K562 (cell line): ENCODE results near the gene WBP1. TPM values are rescaled to one million over a fixed set of nuclear protein-coding genes. Genes with fewer than 3 reads are reported as not detected.

Source experiments
- BCL6 ChIP-seq: fragments of 250-450 bp; sonication (Bioruptor Pico); IDR thresholded peaks from 2 replicates; pipeline ENCODE4 v1.4.0; 2020
- KAT8 ChIP-seq: fragments of 450-650 bp; IDR thresholded peaks from 2 replicates; pipeline ENCODE4 v1.6.1; 2016; ENCODE audit warnings: low read depth, mild to moderate bottlenecking
- MCM3 ChIP-seq: fragments of 450-650 bp; IDR thresholded peaks from 2 replicates; pipeline ENCODE4 v1.6.1; 2016
- MCM5 ChIP-seq: fragments of 450-650 bp; IDR thresholded peaks from 2 replicates; pipeline ENCODE4 v1.6.1; 2016; ENCODE audit warnings: low read depth
- PHTF2 ChIP-seq: fragments of 250-450 bp; sonication (Bioruptor Pico); IDR thresholded peaks from 2 replicates; pipeline ENCODE4 v1.5.0; 2021; ENCODE audit warnings: mild to moderate bottlenecking
- PTTG1 ChIP-seq: fragments of 450-650 bp; IDR thresholded peaks from 2 replicates; pipeline ENCODE4 v1.6.1; 2016; ENCODE audit warnings: low read depth, mild to moderate bottlenecking, missing genetic modification characterization, missing compliant biosample characterization
- RBM17 ChIP-seq: fragments of 200-400 bp; formaldehyde crosslinking; IDR thresholded peaks from 2 replicates; pipeline ENCODE4 v1.6.1; 2017; ENCODE audit warnings: low read depth, mild to moderate bottlenecking, low read length, borderline replicate concordance
- SP1 ChIP-seq: sonication (generic); formaldehyde crosslinking; IDR thresholded peaks from 2 replicates; pipeline ENCODE4 v1.8.1; 2022; ENCODE audit warnings: mild to moderate bottlenecking, missing genetic modification reagents
- STAT5B ChIP-seq: fragments of 250-450 bp; sonication (Bioruptor Pico); IDR thresholded peaks from 2 replicates; pipeline ENCODE4 v1.8.0; 2021; ENCODE audit warnings: mild to moderate bottlenecking, inconsistent platforms
- XRCC3 ChIP-seq: fragments of 450-650 bp; IDR thresholded peaks from 2 replicates; pipeline ENCODE4 v1.6.1; 2017; ENCODE audit warnings: mild to moderate bottlenecking, moderate library complexity
- ZEB2 ChIP-seq: fragments of 450-650 bp; IDR thresholded peaks from 2 replicates; pipeline ENCODE4 v1.6.1; 2016
- ZNF644 ChIP-seq: fragments of 200-800 bp; sonication (Bioruptor generic); IDR thresholded peaks from 2 replicates; pipeline ENCODE4 v1.6.1; 2016; ENCODE audit warnings: low read depth, missing genetic modification characterization, missing compliant biosample characterization
- ZNF780A ChIP-seq: fragments of 250-450 bp; sonication (Bioruptor Pico); IDR thresholded peaks from 2 replicates; pipeline ENCODE4 v1.5.0; 2021; ENCODE audit warnings: mild to moderate bottlenecking
- polyA plus RNA-seq, 8 experiments: library from polyadenylated mRNA; depleted of rRNA in 4 of 8; stranded (reverse) in 5 of 8; unstranded in 3 of 8; fragments of >200 nt; fragmentation: Nextera tagmentation in 2 of 8; fragmentation: Illumina TruSeq in 1 of 8; extraction: Ambion mirVana in 2 of 8; extraction: Trizol in 1 of 8; gene quantifications; 2 replicates each; pipeline versions ENCODE4 v1.2.1 to v1.2.3, GENCODE V29; 2011 to 2014; ENCODE audit warnings: inconsistent platforms in 1 of 8, missing spikeins in 1 of 8
- total RNA-seq, 7 experiments: library from RNA; depleted of rRNA in 6 of 7; stranded (reverse); fragments of >200 nt in 6 of 7; fragmentation: Illumina TruSeq in 2 of 7; extraction: Trizol in 2 of 7; gene quantifications; 2 replicates each; pipeline versions ENCODE4 v1.2.1 to v1.2.3, GENCODE V29; 2011 to 2021; ENCODE audit warnings: low replicate concordance in 1 of 7
- TF ChIP-seq, protein P1 (sequence below): sonication (generic); formaldehyde crosslinking; IDR thresholded peaks from 2 replicates; pipeline ENCODE4 v1.8.1; 2023; ENCODE audit warnings: mild to moderate bottlenecking, missing genetic modification reagents
- TF ChIP-seq, protein P2 (sequence below), 3 experiments: fragments of 200-800 bp in 1 of 3; fragments of 250-450 bp in 1 of 3; fragments of 450-650 bp in 1 of 3; sonication (Bioruptor Pico) in 1 of 3; sonication (Bioruptor generic) in 1 of 3; formaldehyde crosslinking in 1 of 3; IDR thresholded peaks; 2 replicates each; pipeline versions ENCODE4 v1.6.1 to v1.8.0; 2016 to 2022; ENCODE audit warnings: mild to moderate bottlenecking in 2 of 3, missing genetic modification characterization in 2 of 3, missing compliant biosample characterization in 1 of 3, moderate library complexity in 1 of 3
- TF ChIP-seq, protein P3 (sequence below), 2 experiments: IDR thresholded peaks in 1 of 2; conservative IDR thresholded peaks in 1 of 2; 2 replicates each; pipeline ENCODE4 v1.6.1; 2016; ENCODE audit warnings: low read depth in 2 of 2, mild to moderate bottlenecking in 1 of 2, missing compliant biosample characterization in 1 of 2, missing genetic modification characterization in 1 of 2, moderate library complexity in 1 of 2
- TF ChIP-seq, protein P4 (sequence below): IDR thresholded peaks from 2 replicates; pipeline ENCODE4 v1.6.1; 2012; ENCODE audit warnings: low read depth, low read length, improper control_type of control experiment, borderline replicate concordance

WBP1 gene
- total and polyA plus RNA-seq, 9 of the 15 experiments (the other 6 are each of a cell fraction or from before 2014, with no cell fraction given) = 1.9 to 27.7 (median 14.2) TPM

DNA sequence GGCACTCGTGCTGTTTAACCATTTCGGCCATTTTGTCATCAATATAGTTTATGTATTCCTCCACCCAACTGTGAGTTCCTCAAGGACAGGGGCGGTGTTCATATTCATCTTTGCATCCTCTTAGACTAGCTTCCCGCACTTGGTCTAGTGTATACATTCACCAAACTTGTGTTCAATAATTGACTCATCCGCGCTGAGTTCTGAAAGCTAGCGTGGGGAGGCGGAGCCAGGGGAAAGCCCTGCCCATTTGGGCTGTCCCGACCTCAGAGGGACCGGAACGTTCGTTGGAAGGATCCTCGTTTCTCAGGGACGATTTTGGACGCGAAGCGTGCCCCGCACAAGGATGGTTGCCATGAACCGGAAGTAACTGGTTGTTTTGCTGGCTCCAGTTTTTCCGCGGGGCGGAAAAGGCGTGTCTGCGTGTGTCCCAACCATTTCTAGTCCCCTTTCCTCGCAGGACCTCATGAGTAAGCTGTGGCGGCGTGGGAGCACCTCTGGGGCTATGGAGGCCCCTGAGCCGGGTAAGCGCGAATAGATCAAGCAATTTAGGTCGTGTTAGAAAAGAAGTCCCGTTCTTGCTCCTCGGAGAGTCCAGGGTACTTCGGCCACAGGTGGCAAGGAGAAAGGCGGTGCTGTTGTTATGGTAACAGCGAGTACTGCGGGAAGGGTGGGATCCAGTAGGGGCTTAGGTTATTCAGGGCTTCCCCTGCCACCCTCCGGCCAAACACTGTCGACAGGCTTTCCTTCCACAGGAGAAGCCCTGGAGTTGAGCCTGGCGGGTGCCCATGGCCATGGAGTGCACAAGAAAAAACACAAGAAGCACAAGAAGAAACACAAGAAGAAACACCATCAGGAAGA lies 3.4 kb upstream of the WBP1 start, which contains the start of gene INO80B (continued):
- TF ChIP-seq, protein P1, sequence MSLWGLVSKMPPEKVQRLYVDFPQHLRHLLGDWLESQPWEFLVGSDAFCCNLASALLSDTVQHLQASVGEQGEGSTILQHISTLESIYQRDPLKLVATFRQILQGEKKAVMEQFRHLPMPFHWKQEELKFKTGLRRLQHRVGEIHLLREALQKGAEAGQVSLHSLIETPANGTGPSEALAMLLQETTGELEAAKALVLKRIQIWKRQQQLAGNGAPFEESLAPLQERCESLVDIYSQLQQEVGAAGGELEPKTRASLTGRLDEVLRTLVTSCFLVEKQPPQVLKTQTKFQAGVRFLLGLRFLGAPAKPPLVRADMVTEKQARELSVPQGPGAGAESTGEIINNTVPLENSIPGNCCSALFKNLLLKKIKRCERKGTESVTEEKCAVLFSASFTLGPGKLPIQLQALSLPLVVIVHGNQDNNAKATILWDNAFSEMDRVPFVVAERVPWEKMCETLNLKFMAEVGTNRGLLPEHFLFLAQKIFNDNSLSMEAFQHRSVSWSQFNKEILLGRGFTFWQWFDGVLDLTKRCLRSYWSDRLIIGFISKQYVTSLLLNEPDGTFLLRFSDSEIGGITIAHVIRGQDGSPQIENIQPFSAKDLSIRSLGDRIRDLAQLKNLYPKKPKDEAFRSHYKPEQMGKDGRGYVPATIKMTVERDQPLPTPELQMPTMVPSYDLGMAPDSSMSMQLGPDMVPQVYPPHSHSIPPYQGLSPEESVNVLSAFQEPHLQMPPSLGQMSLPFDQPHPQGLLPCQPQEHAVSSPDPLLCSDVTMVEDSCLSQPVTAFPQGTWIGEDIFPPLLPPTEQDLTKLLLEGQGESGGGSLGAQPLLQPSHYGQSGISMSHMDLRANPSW = no peak
- TF ChIP-seq ZNF644 (tag) (no peak; the same call in 1 of the 2 replicates), MCM5 (no peak), KAT8 (no peak; the same call in 1 of the 2 replicates), ZNF780A (no peak), BCL6 (CRISPR knock-in tag) (no peak), SP1 (CRISPR knock-in tag) (peak; percentile 100), PHTF2 (no peak), PTTG1 (tag) (no peak), STAT5B (no peak), ZEB2 (peak; percentile 99), XRCC3 (no peak), MCM3 (no peak), RBM17 (no peak)
- TF ChIP-seq, protein P2, sequence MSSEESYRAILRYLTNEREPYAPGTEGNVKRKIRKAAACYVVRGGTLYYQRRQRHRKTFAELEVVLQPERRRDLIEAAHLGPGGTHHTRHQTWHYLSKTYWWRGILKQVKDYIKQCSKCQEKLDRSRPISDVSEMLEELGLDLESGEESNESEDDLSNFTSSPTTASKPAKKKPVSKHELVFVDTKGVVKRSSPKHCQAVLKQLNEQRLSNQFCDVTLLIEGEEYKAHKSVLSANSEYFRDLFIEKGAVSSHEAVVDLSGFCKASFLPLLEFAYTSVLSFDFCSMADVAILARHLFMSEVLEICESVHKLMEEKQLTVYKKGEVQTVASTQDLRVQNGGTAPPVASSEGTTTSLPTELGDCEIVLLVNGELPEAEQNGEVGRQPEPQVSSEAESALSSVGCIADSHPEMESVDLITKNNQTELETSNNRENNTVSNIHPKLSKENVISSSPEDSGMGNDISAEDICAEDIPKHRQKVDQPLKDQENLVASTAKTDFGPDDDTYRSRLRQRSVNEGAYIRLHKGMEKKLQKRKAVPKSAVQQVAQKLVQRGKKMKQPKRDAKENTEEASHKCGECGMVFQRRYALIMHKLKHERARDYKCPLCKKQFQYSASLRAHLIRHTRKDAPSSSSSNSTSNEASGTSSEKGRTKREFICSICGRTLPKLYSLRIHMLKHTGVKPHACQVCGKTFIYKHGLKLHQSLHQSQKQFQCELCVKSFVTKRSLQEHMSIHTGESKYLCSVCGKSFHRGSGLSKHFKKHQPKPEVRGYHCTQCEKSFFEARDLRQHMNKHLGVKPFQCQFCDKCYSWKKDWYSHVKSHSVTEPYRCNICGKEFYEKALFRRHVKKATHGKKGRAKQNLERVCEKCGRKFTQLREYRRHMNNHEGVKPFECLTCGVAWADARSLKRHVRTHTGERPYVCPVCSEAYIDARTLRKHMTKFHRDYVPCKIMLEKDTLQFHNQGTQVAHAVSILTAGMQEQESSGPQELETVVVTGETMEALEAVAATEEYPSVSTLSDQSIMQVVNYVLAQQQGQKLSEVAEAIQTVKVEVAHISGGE (CRISPR knock-in tag; IDR thresholded peaks at IDR 0.05) = peak; percentile 97 to 100 (median 99)
- TF ChIP-seq, protein P3, sequence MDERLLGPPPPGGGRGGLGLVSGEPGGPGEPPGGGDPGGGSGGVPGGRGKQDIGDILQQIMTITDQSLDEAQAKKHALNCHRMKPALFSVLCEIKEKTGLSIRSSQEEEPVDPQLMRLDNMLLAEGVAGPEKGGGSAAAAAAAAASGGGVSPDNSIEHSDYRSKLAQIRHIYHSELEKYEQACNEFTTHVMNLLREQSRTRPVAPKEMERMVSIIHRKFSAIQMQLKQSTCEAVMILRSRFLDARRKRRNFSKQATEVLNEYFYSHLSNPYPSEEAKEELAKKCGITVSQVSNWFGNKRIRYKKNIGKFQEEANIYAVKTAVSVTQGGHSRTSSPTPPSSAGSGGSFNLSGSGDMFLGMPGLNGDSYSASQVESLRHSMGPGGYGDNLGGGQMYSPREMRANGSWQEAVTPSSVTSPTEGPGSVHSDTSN (CRISPR knock-in tag; IDR thresholded peaks at IDR 0.05; ENCODE audit: low read depth) = no peak
- TF ChIP-seq, protein P3 (tag; conservative IDR thresholded peaks at IDR 0.05; ENCODE audit: low read depth) = no peak
- TF ChIP-seq, protein P4, sequence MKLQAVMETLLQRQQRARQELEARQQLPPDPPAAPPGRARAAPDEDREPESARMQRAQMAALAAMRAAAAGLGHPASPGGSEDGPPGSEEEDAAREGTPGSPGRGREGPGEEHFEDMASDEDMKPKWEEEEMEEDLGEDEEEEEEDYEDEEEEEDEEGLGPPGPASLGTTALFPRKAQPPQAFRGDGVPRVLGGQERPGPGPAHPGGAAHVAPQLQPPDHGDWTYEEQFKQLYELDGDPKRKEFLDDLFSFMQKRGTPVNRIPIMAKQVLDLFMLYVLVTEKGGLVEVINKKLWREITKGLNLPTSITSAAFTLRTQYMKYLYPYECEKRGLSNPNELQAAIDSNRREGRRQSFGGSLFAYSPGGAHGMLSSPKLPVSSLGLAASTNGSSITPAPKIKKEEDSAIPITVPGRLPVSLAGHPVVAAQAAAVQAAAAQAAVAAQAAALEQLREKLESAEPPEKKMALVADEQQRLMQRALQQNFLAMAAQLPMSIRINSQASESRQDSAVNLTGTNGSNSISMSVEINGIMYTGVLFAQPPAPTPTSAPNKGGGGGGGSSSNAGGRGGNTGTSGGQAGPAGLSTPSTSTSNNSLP = no peak
